ENCODE measurements around the gene ZFP64. TPM values are rescaled to one million over a fixed set of nuclear protein-coding genes. Genes with fewer than 3 reads are reported as not detected.

The ZFP64 gene
- total RNA-seq, 1 donor from 2014 or later = 39.1 TPM

- DNase-seq = no peak
- H3K27ac Mint-ChIP-seq (ENCODE audit: unreplicated experiment) = no peak overlapping the region
- H3K4me1 Mint-ChIP-seq (ENCODE audit: low read depth, unreplicated experiment) = no peaks in the 10 kb centered on the region
- no peak for TF ChIP-seq CTCF (IDR thresholded peaks at IDR 0.05; ENCODE audit: partially characterized antibody, unreplicated experiment)
- H3K27me3 Mint-ChIP-seq (ENCODE audit: unreplicated experiment) = peaks cover 2% of the 10 kb centered on the region
- no peak overlapping the region for H3K4me3 Mint-ChIP-seq (ENCODE audit: unreplicated experiment)
- H3K36me3 Mint-ChIP-seq (ENCODE audit: unreplicated experiment) = no peaks in the 10 kb centered on the region
- H3K9me3 Mint-ChIP-seq (ENCODE audit: unreplicated experiment) = no peaks in the 10 kb centered on the region
Observed at GRCh38 chr20:52204136-52204535, 12.6 kb upstream of the ZFP64 start.

GRCh38 chr20:52201395-52201794, 9.8 kb upstream of the ZFP64 start:
- Mint-ChIP-seq H3K36me3 (ENCODE audit: unreplicated experiment) (no peaks in the 10 kb centered on the region), H3K4me3 (ENCODE audit: unreplicated experiment) (no peak overlapping the region), H3K27ac (ENCODE audit: unreplicated experiment) (no peak overlapping the region), H3K4me1 (ENCODE audit: low read depth, unreplicated experiment) (no peaks in the 10 kb centered on the region), H3K27me3 (ENCODE audit: unreplicated experiment) (peaks cover 2% of the 10 kb centered on the region), H3K9me3 (ENCODE audit: unreplicated experiment) (no peaks in the 10 kb centered on the region)
- no peak for TF ChIP-seq CTCF (IDR thresholded peaks at IDR 0.05; ENCODE audit: partially characterized antibody, unreplicated experiment)
- no peak for DNase-seq

- Mint-ChIP-seq H3K36me3 (ENCODE audit: unreplicated experiment) (no peaks in the 10 kb centered on the region), H3K27me3 (ENCODE audit: unreplicated experiment) (peaks cover 2% of the 10 kb centered on the region), H3K27ac (ENCODE audit: unreplicated experiment) (no peak overlapping the region), H3K4me1 (ENCODE audit: low read depth, unreplicated experiment) (no peaks in the 10 kb centered on the region), H3K9me3 (ENCODE audit: unreplicated experiment) (no peaks in the 10 kb centered on the region), H3K4me3 (ENCODE audit: unreplicated experiment) (no peak overlapping the region)
- no peak for DNase-seq
- TF ChIP-seq CTCF (IDR thresholded peaks at IDR 0.05; ENCODE audit: partially characterized antibody, unreplicated experiment) = no peak
Observed at GRCh38 chr20:52200870-52201269, 9.3 kb upstream of the ZFP64 start.

GRCh38 chr20:52196845-52197244, 5.3 kb upstream of the ZFP64 start:
- H3K9me3 Mint-ChIP-seq (ENCODE audit: unreplicated experiment) = peaks cover 7% of the 10 kb centered on the region
- H3K36me3 Mint-ChIP-seq (ENCODE audit: unreplicated experiment) = no peaks in the 10 kb centered on the region
- peaks cover 8% of the 10 kb centered on the region for H3K27me3 Mint-ChIP-seq (ENCODE audit: unreplicated experiment)
- H3K27ac Mint-ChIP-seq (ENCODE audit: unreplicated experiment) = no peak overlapping the region
- peaks cover 3% of the 10 kb centered on the region for H3K4me1 Mint-ChIP-seq (ENCODE audit: low read depth, unreplicated experiment)
- no peak for TF ChIP-seq CTCF (IDR thresholded peaks at IDR 0.05; ENCODE audit: partially characterized antibody, unreplicated experiment)
- no peak overlapping the region for H3K4me3 Mint-ChIP-seq (ENCODE audit: unreplicated experiment)
- DNase-seq = no peak

- H3K27me3 Mint-ChIP-seq (ENCODE audit: unreplicated experiment) = peaks cover 13% of the 10 kb centered on the region
- H3K9me3 Mint-ChIP-seq (ENCODE audit: unreplicated experiment) = peaks cover 10% of the 10 kb centered on the region
- no peak for TF ChIP-seq CTCF (IDR thresholded peaks at IDR 0.05; ENCODE audit: partially characterized antibody, unreplicated experiment)
- no peak overlapping the region for H3K4me3 Mint-ChIP-seq (ENCODE audit: unreplicated experiment)
- no peaks in the 10 kb centered on the region for H3K36me3 Mint-ChIP-seq (ENCODE audit: unreplicated experiment)
- DNase-seq = no peak
- H3K27ac Mint-ChIP-seq (ENCODE audit: unreplicated experiment) = no peak overlapping the region
- peaks cover 9% of the 10 kb centered on the region for H3K4me1 Mint-ChIP-seq (ENCODE audit: low read depth, unreplicated experiment)
Observed at GRCh38 chr20:52193886-52194545, 2.4 kb upstream of the ZFP64 start.

All from glutamatergic neuron (in vitro differentiated cells).